Measurements from ENCODE around the gene MYCL.
A peak's percentile ranks its signal among the peaks of the same experiment; 100 is the strongest.
"Not testable (repeated sequence)": the region's sequence is repeated elsewhere in the genome, so short reads cannot be mapped to it uniquely, and the experiment has no call there.

MYCL gene

DNA sequence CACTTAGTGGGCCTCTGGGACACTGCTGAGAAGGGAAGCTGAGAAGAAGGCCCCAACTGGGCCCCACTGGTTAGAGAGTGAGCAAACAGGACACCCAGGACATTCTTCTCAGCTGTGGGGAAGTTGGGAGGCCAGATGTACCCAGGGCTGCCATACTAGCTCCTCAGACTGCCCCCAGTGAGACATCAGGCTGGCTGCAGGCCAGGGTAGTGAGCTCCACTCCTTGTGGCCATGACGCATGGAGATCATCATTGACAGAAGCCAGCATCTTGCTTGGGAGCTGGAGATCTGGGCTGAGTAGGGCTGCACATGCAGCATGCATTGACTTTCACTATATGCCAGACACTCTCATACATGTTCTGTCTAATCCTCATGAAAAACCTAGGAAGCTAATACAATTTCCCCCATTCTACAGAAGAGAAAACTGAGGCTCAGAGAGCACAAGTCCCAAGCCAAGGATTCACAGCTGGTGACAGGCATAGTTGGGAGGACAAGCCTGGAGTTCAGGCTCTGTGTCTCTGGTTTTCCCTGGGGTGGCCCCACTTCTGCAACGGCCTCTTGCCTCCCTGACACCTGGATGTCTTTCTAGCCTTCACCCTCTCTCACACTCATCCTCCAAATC is 24.1 kb upstream of the MYCL start:
- H3K4me3 ChIP-seq (ENCODE audit: low read length), result no peak overlapping the region
- DNase-seq (ENCODE audit: low read depth, low spot score), result no peak

DNA sequence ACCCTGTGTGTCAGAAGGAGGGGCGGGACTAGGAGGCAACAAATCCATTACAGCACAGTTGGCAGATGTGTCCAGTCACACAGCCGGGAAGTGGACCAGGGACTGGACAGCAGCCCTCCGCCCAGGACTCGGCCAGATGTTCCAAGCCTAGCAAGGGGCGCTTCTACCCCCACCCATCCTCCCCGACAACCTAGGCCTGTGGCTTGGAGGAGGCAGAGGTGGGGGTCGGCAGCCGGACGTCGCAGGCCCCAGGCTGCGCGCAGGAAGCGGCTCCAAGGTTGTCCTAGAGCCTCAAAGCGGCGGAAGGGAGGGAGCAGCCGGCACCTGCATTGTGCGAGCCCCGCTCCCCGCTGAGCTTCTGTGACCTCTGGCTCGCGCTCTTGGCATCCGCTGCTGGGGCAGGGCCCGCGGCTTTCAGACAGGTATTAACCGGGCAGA is 20.6 kb upstream of the MYCL start:
- H3K4me3 ChIP-seq (ENCODE audit: low read length), result no peak overlapping the region
- DNase-seq (ENCODE audit: low read depth, low spot score), result no peak

DNA sequence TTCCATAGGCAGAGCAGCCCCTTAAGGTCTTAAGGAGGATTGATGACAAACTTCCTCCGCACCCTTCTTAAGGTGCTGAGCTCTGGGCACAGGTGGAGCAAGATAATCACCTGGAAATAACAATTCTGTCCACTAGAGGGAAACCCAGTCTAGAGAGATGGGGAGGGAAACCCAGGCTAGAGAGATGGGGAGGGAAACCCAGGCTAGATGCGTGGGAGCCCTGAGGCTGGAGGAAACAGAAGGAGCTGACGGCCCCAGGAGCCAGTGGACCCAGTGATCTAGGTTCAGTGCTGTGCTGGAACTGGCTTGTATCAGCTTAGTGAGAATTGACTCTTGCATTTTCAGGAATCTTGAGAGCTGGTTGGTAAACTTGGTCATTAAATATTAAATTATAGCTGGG is 17.8 kb upstream of the MYCL start:
- DNase-seq (ENCODE audit: low read depth, low spot score), result peak; percentile 43
- no peak overlapping the region for H3K4me3 ChIP-seq (ENCODE audit: low read length)

- H3K4me3 ChIP-seq (ENCODE audit: low read length), result no peak overlapping the region
- DNase-seq (ENCODE audit: low read depth, low spot score), result no peak
Measured at GRCh38 chr1:39917825-39918224, 16.1 kb upstream of the MYCL start.

- no peak for DNase-seq (ENCODE audit: low read depth, low spot score)
- H3K4me3 ChIP-seq (ENCODE audit: low read length), result no peak overlapping the region
Measured at GRCh38 chr1:39915499-39916129, 13.9 kb upstream of the MYCL start.

GRCh38 chr1:39913136-39913535 is 11.4 kb upstream of the MYCL start:
- H3K4me3 ChIP-seq (ENCODE audit: low read length), result not testable (repeated sequence)

DNA sequence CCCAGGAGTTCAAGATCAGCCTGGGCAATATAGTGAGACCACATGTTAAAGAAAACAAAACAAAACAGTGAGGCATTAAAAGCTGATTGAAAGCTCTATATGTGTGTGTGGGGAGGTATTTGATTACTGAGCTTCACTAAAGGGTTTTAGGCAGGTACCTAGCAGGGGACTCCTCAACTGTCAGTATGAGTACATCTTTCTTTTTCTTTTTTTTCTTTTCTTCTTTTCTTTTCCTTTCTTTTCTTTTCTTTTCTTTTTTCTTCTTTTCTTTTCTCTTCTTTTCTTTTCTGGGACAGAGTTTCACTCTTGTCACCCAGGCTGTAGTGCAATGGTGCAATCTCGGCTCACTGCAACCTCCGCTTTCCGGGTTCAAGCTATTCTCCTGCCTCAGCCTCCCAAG is 8.5 kb upstream of the MYCL start:
- H3K4me3 ChIP-seq (ENCODE audit: low read length), result no peak overlapping the region

More at GRCh38 chr1:39913136-39913535, 11.4 kb upstream of the MYCL start:
- not testable (repeated sequence) for DNase-seq (ENCODE audit: low read depth, low spot score)

DNA sequence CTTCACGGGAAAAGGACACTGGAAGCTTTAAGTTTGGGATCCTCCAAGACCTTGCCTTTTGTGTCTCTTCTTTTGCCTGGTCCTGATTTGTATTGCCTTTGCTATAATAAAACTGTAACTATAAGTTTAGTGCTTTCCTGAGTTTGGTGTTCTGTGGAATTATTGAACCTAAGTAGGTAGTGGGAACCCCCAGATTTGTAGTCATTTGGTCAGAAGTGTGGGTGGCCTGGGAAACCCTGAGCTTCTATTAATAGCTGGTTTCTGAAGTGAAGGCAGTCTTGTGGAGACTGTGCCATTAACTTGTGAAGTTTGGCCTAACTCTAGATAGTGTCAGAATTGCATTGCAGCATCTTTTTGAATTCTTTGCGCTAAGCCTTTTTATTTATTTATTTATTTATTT is 6.8 kb upstream of the MYCL start:
- DNase-seq (ENCODE audit: low read depth, low spot score), result no peak
- no peak overlapping the region for H3K4me3 ChIP-seq (ENCODE audit: low read length)

More for the DNA sequence above, 8.5 kb upstream of the MYCL start:
- no peak for DNase-seq (ENCODE audit: low read depth, low spot score)

- no peak for DNase-seq (ENCODE audit: low read depth, low spot score)
Measured at GRCh38 chr1:39907528-39908453, 6.1 kb upstream of the MYCL start.

DNA sequence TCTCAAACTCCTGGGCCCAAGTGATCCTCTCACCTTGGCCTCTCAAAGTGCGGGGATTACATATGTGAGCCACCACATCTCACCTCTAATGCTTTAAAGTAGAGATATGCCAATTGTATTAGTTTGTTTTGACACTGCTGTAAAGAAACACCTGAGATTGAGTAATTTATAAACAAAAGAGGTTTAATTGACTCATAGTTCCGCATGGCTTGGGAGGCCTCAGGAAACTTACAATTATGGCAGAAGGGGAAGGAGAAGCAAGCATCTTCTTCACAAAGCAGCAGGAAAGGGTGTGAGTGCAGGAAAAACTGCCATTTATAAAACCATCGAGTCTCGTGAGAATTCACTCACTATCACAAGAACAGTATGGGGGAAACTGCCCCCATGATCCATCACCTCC is 3.5 kb upstream of the MYCL start:
- no peak for DNase-seq (ENCODE audit: low read depth, low spot score)
- no peak overlapping the region for H3K4me3 ChIP-seq (ENCODE audit: low read length)

More at GRCh38 chr1:39907528-39908453, 6.1 kb upstream of the MYCL start:
- no peak overlapping the region for H3K4me3 ChIP-seq (ENCODE audit: low read length)

DNA sequence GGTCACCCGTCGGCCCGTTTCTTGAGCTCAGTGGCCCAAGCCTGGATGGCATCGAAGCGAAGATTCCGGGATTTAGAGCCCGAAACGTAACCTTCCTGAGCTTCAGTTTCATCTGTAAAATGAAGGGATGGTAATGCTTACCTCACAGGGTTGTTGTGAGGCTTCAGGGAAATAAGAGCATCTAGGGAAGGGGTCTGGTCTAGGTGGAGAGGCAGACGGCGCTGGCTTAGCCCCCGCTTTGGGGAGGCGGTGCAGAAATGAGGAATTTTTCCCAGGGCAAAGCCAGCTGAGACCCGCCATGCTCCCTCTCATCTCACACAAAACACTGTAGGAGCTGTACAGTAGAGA is 717 bp upstream of the MYCL start:
- peak overlapping the region; percentile 64 for H3K4me3 ChIP-seq (ENCODE audit: low read length)

DNA sequence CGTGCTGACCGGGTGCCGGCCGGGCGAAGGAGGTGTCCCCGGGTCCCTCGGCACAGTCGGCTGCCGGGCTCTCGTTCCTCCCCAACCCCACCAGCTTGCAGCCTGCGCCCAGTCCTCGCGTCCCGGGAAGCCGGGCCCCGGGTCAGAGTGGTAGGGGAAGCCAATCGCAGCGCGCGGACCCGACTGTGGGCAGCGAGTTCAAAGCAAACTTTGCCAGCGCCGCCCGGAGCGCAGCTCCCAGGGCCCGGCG is 328 bp downstream of the MYCL start:
- DNase-seq (ENCODE audit: low read depth, low spot score), result no peak
- H3K4me3 ChIP-seq (ENCODE audit: low read length), result peak overlapping the region; percentile 64

More for the DNA sequence above, 717 bp upstream of the MYCL start:
- no peak for DNase-seq (ENCODE audit: low read depth, low spot score)

DNA sequence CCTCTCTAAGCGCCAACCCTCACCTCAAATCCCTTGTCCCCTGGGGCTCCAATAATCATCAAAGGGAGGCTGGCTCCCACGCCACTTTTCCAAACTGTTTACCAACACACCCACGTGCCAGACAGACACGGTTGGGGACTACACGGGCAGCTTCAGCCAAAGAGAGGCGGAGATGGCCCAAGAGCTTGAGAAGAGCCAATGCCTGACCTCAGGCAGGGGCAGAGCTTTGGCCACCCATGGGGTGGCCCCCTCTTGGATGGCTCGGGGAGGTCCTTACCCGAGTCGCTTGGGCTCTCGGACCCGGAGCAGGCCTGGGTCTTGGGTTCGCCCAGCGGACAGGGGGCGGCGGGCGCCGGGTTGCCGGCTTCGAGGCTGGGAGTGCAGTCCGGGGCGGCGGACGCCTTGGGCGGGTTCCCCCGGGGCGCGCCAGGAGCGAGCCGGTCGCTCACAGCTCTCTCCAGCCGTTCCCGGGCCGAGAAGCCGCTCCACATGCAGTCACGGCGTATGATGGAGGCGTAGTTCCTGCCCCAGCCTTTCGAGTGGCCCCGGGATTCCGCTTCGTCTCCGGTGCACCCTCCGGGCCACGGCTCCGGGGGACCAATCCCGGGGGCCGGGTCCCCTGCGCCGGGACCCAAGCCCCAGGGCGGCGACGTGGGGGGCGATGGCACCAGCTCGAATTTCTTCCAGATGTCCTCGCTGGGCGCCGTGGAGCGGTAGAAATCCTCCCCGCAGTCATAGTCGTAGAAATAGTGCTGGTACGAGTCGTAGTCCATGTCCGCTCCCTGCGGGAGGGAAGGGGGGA is 854 bp downstream of the MYCL start:
- no peak for DNase-seq (ENCODE audit: low read depth, low spot score)
- peak overlapping the region; percentile 64 for H3K4me3 ChIP-seq (ENCODE audit: low read length)

DNA sequence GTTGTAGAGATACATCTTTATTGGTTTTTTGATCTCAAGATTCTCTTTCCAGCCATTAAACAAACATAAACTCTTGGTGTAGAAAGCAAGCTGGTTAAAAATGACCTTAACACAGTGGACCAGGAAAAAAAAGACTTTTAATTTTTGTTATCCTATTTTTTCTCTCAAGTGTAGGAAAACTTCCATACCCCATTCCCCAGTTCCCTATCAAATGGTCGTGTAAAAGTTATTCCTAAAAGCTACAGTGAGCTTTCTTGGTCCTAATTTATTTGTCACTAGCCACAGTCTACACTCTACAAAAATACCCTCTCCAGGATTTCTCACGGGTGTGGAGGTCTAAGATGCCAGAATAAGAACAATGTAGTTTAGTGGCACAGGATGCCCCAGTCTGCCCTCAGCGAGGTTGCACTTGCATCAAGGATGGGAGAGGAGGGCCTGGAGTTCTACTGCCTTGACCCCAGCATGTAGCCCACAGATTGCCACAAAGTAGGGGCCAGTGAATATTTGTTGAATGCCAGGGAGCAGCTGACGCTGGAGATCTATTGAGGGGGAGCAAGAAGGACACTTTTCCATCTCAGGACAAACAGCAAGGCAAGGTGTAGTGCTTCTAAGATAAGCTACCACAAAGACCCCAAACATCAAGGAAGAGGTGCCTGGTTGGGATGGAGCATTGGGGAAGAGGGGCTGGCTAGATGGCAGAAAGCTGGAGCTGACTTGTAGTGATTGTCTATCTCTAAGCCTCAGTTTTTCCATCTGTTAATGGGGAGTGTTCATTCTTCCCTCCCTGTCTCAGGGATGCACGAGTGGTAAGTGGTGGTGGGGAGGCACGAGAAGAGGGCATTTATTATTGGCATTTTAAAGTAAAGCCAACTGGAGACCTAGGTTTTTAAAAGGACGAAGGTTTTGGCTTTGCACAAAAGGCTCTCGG is 1.8 kb downstream of the MYCL start:
- no peak for DNase-seq (ENCODE audit: low read depth, low spot score)
- no peak overlapping the region for H3K4me3 ChIP-seq (ENCODE audit: low read length)

DNA sequence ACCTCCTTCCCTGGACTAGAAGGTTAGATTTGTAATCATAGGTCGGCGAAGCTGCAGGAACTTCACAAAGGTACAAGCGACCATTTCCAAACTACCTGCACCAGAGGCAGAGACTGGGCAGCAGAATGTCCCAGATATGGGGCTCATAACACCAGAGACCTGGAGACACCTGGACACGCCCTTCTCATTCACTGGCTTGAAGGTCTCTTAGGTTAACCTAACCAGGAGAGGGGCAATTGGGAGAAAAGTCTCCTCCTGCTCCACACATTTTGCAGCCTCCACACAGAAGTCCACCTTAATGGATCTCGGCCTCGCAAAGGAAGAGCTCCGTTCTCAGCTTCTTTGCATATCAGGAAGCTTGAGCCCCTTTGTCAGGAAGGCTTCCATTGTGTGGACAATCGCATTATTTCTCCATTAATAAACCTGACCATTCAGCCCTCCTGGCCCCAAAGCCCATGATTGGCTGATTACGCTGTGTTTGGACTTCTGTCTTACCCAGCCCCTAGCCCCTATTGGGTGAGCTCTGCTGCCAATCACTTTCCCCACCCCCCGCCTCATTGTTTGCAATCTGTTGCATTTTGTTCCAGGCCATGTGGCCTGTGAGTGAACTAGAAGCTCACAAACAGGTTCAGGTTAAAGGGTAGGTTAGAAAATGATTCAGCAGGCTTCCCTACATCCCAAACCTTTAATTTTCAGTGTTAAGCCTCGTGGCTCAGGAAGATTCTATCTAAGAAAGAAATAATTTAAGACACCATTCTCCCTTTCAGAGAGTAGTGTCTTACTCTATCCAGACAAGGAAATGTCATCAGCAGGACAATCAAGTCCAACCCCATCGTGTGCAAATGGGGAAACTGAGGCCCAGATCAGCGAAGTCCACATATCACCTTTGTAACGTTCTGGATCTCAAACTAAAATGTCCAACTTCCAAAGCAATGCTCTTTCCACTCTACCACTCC is 2.8 kb downstream of the MYCL start:
- no peak overlapping the region for H3K4me3 ChIP-seq (ENCODE audit: low read length)
- DNase-seq (ENCODE audit: low read depth, low spot score), result no peak

DNA sequence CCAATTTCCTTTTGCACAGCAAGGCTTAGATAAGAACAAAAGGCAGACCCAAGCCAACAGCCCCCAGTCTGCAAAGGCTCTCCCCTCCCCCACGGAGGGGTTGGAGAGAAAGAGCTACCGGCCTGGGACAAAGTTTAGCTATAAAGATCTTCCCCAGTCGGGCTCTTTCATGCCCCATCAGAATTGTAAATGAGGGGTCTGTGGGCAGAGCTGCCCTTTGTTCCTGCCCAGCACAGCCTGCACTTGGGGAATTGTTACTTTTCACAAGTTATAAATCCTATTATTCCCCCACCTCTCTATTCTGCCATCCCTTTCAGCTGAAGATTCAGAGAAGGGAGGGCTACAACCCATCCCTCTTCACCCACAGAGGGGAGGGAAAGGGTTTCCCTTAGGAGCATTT is 3.5 kb downstream of the MYCL start:
- no peak overlapping the region for H3K4me3 ChIP-seq (ENCODE audit: low read length)
- DNase-seq (ENCODE audit: low read depth, low spot score), result no peak

DNA sequence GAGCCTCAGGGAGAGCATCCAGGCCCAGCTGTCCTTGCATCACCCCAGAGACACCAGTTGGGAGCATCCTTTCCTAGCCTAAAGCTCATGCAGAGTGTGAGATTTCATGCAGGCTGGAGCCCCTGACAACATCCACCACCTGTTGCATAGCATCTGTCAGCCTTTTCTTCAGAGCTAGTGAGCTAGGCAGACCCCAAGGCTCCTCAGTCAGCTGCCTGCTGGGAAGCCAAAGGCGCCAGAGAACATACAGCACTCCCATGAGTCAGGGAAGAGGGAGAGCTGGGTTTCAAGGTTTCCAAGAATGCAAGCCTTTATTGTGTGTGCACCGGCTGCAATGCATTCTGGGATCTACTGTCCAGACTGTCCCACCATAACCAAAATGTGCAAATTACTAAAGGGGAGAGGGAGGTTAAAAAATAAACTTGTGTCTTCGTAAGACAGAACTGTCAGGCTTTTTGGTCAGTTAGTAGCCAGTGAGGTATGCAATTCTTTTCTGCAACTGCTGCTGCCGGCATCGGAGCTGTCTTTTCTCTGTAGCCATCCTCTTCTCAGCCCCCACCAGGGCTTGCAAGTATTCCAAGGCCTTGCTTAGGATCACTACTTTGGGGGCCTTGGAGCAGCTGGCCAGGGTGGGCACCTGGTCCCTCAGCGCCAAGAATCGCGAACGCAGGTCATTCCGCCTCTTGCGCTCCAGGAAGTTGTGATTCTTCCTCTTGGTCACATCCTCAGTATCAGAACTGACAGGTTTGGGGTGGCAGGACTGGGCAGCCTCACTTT is 4.6 kb downstream of the MYCL start:
- no peak overlapping the region for H3K4me3 ChIP-seq (ENCODE audit: low read length)

More for the DNA sequence above, 4.6 kb downstream of the MYCL start:
- no peak for DNase-seq (ENCODE audit: low read depth, low spot score)
